ENCODE data around the gene NRCAM. TPM values are rescaled to one million over a fixed set of nuclear protein-coding genes. Genes with fewer than 3 reads are reported as not detected.

The NRCAM gene
- total RNA-seq, 1 donor from 2014 or later = 9.5 TPM

DNA sequence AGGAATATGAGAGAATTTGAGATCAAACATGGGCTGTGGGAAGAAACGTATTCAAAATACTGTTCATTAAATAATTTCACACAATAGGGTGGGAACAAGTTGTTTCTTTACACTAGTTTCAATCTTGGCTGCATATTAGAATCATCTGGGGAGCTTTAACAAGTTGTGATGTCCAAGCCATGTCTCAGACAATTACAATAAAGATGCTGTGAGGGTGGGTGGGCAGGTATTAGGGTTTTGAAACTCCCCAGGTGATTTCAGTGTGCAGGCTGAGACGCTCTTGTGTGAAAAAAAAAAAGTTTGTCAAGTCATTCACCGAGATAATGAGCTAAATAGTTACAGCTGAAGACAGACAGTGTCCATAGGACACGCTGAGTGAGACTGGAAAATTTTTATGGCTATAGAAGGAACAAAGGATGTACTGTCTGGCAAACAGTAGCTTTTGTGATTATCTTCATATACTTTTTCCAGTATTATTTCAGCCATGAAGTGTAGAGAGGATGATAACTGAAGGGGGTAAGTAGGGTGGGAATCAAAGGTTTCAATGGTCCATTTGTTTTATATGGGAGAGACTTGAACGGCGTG, 313.5 kb downstream of the NRCAM start:
- no peaks in the 10 kb centered on the region for H3K36me3 Mint-ChIP-seq (ENCODE audit: low read depth)
- TF ChIP-seq, protein P1, sequence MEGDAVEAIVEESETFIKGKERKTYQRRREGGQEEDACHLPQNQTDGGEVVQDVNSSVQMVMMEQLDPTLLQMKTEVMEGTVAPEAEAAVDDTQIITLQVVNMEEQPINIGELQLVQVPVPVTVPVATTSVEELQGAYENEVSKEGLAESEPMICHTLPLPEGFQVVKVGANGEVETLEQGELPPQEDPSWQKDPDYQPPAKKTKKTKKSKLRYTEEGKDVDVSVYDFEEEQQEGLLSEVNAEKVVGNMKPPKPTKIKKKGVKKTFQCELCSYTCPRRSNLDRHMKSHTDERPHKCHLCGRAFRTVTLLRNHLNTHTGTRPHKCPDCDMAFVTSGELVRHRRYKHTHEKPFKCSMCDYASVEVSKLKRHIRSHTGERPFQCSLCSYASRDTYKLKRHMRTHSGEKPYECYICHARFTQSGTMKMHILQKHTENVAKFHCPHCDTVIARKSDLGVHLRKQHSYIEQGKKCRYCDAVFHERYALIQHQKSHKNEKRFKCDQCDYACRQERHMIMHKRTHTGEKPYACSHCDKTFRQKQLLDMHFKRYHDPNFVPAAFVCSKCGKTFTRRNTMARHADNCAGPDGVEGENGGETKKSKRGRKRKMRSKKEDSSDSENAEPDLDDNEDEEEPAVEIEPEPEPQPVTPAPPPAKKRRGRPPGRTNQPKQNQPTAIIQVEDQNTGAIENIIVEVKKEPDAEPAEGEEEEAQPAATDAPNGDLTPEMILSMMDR (IDR thresholded peaks at IDR 0.05) = no peak
- no peak for DNase-seq (ENCODE audit: low spot score)
- H3K4me1 Mint-ChIP-seq (ENCODE audit: low read depth) = peaks cover 27% of the 10 kb centered on the region
- peaks cover under 1% of the 10 kb centered on the region for H3K9me3 Mint-ChIP-seq (ENCODE audit: low read depth)
- no peaks in the 10 kb centered on the region for H3K27me3 Mint-ChIP-seq (ENCODE audit: low read depth)
- H3K27ac Mint-ChIP-seq (ENCODE audit: unreplicated experiment) = no peak overlapping the region
- H3K4me3 Mint-ChIP-seq (ENCODE audit: unreplicated experiment) = no peak overlapping the region

DNA sequence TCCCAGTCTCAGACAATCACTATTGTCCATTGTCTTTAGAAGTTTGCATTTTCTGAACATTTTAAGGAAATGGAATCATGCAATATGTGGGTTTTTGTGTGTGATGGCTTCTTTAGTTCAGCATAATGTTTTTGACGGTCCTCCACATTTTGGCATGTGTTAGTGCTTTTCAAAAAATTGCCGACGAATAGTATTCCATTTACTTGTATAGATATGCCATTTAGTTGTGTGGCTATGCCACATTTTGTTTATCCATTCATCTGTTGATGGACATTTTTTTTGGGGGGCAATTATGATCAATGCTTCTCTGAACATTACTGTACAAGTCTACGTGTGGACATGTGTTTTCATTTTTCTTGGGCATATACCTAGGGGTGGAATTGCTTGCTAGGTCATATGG, 314.1 kb downstream of the NRCAM start:
- Mint-ChIP-seq H3K27me3 (ENCODE audit: low read depth) (no peaks in the 10 kb centered on the region), H3K9me3 (ENCODE audit: low read depth) (peaks cover 5% of the 10 kb centered on the region), H3K36me3 (ENCODE audit: low read depth) (no peaks in the 10 kb centered on the region), H3K27ac (ENCODE audit: unreplicated experiment) (no peak overlapping the region), H3K4me3 (ENCODE audit: unreplicated experiment) (no peak overlapping the region), H3K4me1 (ENCODE audit: low read depth) (peaks cover 27% of the 10 kb centered on the region)
- TF ChIP-seq, protein P1 (IDR thresholded peaks at IDR 0.05) = no peak
- no peak for DNase-seq (ENCODE audit: low spot score)

DNA sequence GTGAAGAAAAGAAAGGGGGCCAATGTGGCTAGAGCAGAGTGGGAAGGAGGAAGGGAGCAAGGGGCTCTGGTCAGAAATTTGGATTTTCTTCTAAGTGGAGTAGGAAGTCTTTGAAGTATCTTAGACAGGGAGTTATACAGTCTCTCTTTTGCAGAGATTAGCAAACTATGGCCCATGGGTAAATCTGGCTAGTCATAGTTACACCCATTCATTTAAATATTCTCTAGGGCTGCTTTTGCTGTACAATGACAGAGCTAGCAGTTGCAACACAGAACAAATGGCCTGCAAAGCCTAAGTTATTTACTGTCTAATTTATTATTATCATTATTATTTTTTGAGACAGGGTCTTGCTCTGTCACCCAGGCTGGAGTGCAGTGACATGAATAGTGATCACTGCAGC, 315.6 kb downstream of the NRCAM start:
- no peak overlapping the region for H3K27ac Mint-ChIP-seq (ENCODE audit: unreplicated experiment)
- H3K9me3 Mint-ChIP-seq (ENCODE audit: low read depth) = peaks cover 5% of the 10 kb centered on the region
- peaks cover 27% of the 10 kb centered on the region for H3K4me1 Mint-ChIP-seq (ENCODE audit: low read depth)

DNA sequence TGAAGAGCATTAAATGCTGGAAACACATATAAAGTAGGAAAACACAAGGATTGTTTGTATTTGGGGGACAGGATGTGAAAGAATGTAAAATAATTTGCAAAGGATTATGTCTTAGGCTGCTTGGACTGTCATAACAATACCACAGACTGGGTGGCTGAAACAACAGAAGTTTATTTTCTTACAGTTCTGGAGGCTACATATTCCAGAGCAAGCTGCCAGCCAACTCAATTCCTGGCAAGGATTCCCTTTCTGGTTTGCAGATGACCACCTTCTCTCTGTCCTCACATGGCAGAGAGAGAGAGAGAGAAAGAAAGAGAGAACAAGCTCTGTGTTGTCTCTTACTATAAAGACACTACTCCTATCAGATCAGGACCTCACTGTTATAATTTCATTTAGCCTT, 317.3 kb downstream of the NRCAM start:
- Mint-ChIP-seq H3K4me3 (ENCODE audit: unreplicated experiment) (no peak overlapping the region), H3K9me3 (ENCODE audit: low read depth) (peaks cover 5% of the 10 kb centered on the region), H3K36me3 (ENCODE audit: low read depth) (no peaks in the 10 kb centered on the region), H3K27me3 (ENCODE audit: low read depth) (no peaks in the 10 kb centered on the region), H3K4me1 (ENCODE audit: low read depth) (peaks cover 27% of the 10 kb centered on the region), H3K27ac (ENCODE audit: unreplicated experiment) (peak overlapping the region; percentile 50)
- TF ChIP-seq, protein P1 (IDR thresholded peaks at IDR 0.05) = no peak
- no peak for DNase-seq (ENCODE audit: low spot score)

More for the DNA sequence above, 315.6 kb downstream of the NRCAM start:
- TF ChIP-seq, protein P1 (IDR thresholded peaks at IDR 0.05) = no peak
- no peak for DNase-seq (ENCODE audit: low spot score)
- Mint-ChIP-seq H3K36me3 (ENCODE audit: low read depth) (no peaks in the 10 kb centered on the region), H3K4me3 (ENCODE audit: unreplicated experiment) (no peak overlapping the region), H3K27me3 (ENCODE audit: low read depth) (no peaks in the 10 kb centered on the region)

DNA sequence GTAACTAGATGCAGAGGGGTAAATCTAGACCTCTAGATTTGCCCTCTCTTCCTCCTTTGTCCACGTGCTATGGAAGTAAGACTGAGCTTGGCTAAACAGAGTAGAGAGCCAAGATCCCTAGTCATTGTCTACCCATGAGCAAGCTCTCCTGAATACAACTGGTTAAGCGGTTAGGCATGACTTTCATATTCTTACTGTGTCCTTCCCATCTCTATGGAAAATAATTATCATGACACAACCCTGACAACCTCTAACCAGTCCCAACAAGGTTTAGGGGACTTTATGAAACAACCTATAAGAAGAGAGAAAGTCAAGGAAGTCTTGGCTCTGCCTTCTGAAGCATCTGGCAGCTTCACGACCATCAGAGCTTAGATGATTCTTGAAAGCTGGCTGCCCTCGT, 318.2 kb downstream of the NRCAM start:
- no peaks in the 10 kb centered on the region for H3K27me3 Mint-ChIP-seq (ENCODE audit: low read depth)
- H3K4me3 Mint-ChIP-seq (ENCODE audit: unreplicated experiment) = no peak overlapping the region
- peaks cover 27% of the 10 kb centered on the region for H3K4me1 Mint-ChIP-seq (ENCODE audit: low read depth)
- peak overlapping the region; percentile 15 for H3K27ac Mint-ChIP-seq (ENCODE audit: unreplicated experiment)
- no peaks in the 10 kb centered on the region for H3K36me3 Mint-ChIP-seq (ENCODE audit: low read depth)
- no peak for DNase-seq (ENCODE audit: low spot score)
- H3K9me3 Mint-ChIP-seq (ENCODE audit: low read depth) = peaks cover 5% of the 10 kb centered on the region
- TF ChIP-seq, protein P1 (IDR thresholded peaks at IDR 0.05) = no peak
